GM12873 (cell line): ENCODE results near the gene NLGN1.

Experiments
- TF ChIP-seq, protein P1 (sequence below): IDR thresholded peaks from 2 replicates; pipeline ENCODE4 v1.5.1; 2012; ENCODE audit warnings: low read depth, mild to moderate bottlenecking, moderate library complexity, low read length, control low read depth; ENCODE audit not compliant: insufficient read depth; ENCODE audit errors: missing control alignments

Gene NLGN1

DNA sequence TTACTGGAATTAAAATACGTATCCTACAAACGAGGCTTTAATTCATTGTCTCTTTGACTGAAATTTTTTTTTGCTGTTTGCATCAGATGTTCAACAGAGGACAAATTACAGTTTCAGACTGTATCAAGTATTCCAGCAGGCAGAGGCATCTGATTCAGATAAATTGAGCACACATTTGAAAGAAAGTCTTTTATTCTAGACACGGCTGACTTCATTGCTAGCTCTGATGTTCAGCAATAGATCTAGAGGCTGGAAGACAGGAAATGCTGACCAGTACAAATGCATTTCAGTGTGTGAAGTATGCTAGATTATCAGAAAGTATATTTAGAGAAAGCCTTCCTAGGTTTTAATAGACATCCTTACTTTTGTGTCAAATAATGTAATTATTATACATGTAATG lies 472.2 kb downstream of the NLGN1 start:
- TF ChIP-seq, protein P1, sequence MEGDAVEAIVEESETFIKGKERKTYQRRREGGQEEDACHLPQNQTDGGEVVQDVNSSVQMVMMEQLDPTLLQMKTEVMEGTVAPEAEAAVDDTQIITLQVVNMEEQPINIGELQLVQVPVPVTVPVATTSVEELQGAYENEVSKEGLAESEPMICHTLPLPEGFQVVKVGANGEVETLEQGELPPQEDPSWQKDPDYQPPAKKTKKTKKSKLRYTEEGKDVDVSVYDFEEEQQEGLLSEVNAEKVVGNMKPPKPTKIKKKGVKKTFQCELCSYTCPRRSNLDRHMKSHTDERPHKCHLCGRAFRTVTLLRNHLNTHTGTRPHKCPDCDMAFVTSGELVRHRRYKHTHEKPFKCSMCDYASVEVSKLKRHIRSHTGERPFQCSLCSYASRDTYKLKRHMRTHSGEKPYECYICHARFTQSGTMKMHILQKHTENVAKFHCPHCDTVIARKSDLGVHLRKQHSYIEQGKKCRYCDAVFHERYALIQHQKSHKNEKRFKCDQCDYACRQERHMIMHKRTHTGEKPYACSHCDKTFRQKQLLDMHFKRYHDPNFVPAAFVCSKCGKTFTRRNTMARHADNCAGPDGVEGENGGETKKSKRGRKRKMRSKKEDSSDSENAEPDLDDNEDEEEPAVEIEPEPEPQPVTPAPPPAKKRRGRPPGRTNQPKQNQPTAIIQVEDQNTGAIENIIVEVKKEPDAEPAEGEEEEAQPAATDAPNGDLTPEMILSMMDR = no peak

DNA sequence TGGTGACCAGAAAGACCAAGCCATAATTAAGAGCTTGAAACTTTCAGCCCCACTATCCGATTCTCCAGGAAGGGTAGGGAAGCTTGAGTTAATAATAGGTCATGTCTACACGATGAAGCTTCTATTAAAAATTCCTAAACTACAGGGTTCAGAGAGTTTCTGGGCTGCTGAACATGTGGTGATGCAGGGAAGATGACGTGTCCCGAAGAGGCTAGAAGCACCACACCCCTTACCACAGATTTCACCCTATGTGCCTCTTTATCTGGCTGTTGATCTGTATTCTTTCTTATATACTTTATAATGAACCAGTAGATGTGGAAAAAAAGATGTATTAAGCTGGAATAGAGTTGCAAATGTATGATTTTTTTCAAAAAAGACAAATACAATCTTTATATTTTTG lies 473.4 kb downstream of the NLGN1 start:
- TF ChIP-seq, protein P1 = no peak

DNA sequence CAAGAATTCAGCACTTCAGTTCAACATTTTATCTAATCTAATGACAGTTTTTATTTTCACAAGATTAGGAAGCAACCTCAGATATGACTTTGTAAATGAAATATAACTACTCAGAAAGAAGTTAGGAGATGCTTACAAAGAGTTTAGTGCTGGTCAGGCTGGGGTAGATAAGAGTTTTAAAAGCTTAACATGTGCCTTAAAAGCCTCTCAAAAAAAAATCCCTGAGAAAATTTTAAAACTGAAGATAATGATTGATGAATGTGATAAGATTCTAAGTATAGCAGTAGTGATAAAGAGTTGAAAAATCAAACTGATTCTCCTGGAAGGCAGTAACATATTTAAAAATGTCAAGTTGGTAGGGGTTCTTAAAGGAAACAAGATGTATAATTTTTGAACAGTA lies 478.2 kb downstream of the NLGN1 start:
- TF ChIP-seq, protein P1 = no peak

DNA sequence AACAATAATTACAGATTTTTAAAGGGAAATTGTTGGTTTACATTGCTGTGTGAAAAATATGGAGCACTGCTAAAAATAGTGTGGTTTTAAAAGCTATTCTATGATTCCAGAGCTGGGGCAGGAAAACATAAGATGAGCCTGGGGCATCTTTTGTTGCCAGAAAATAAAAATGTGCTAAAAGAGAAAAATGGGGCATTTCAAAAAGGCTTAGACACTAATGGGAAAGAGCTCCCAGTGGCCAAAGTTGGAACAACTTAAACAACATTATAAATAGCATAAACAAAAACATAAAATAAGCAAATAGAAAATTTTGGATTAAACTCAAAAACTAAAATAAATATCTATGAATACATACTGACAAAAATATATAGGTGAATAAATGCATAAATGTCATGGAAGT lies 478.9 kb downstream of the NLGN1 start:
- TF ChIP-seq, protein P1 = no peak

DNA sequence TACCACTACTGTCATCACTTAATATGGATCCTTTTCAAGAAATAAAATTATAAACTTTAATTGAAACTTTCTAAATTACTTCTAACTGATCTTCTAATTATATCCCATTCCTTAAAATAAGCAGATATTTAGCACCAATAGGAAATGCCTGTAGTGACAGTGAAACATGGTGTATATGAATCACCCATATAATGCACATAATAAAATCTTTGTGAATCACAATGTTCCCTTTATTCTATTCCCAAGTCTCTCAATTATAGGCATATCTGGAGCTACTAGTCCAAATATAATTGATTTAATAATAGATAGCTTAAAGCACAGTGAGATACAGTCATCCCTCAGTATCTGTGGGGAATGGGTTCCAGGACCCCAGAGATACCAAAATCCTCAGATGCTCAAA lies 490.3 kb downstream of the NLGN1 start:
- TF ChIP-seq, protein P1 = no peak

DNA sequence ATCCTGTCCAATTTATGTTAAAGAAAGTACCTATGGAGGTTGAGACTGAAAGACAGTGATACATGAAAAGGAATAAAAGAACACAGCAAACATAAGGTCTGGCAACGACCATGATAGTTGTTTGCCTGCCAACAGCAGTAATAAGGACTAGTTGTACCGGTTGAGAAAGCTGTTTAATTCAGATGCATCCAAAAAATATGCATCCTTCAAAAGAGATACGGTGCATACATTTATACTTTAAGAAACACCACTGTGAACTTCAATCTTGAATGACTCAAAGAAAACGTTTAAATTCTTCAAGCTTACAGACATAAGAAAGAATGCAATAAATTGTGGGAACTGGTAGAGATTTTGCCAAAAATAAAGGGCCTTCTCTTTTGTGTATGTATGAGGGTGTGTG lies 492.1 kb downstream of the NLGN1 start:
- TF ChIP-seq, protein P1 = no peak

DNA sequence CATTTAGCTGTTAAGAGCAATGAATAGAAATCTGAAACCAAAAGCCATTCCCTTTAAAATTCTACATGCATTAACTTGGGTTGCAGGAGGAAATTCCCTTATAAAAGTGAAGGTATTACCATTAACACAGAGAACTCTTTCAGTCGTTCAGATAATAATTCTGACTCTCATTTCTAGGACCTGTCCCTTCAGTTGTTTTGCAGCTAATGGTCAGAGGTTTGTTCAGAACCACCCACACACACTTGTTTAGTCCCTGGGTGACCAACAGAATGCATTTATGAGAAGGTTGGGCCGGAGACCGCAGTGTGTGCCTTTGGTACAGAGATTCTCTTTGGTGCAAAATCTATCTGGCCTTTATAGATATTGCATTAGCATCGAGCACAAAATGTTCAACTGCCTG lies 492.5 kb downstream of the NLGN1 start:
- TF ChIP-seq, protein P1 = no peak
